Effector CD8-positive, alpha-beta T cell (primary cell): ENCODE measurements around the gene ID3.
"Not testable (repeated sequence)": the region's sequence is repeated elsewhere in the genome, so short reads cannot be mapped to it uniquely, and the experiment has no call there.

Source experiments
- DNase-seq: peaks from one replicate; lab custom pipeline; 2025; lab: John Stamatoyannopoulos, UW

The ID3 gene

DNA sequence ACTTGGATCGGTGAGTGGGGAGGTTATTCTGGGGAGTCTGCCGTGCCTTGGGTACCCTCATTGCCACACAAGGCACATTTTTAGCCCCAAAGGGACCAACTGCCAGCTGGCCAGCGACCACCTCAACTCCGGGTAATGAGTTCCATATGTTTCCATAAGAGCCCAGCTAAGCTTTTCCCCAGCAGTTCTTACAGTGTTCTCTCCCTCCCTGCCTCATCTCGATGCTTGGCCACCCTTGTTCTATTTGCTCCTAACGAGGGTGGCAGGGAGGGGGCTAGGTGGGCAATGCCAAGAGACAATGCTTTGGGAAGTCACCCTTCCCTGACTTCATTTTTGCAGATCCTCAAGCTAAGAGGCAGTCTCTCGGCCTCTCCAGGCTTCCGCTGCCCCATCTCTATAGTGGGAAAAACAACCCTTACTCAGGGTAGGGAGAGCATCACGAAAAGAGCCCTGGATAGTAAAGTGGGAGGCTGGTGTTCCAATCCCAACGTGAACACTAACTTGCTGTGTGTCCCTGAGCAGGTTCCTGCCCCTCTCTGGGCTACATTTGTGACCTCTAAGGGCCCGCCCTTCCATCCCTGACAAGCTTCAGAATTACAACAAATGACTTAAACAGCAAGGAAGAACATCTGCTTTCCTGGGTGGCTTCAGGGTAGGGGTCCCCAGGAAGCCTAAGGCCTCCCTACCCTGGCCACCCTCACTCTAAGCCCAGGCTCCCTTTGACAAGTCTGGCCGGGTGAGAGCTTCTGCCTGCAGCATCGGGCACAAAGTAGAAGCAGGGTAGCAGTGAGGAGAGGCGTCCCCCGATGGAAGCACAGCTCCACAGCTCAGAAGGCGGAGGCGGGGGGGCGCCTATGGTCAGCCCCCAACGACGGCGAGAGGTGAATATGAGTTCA, 5.8 kb downstream of the ID3 start:
- no peak for DNase-seq

DNA sequence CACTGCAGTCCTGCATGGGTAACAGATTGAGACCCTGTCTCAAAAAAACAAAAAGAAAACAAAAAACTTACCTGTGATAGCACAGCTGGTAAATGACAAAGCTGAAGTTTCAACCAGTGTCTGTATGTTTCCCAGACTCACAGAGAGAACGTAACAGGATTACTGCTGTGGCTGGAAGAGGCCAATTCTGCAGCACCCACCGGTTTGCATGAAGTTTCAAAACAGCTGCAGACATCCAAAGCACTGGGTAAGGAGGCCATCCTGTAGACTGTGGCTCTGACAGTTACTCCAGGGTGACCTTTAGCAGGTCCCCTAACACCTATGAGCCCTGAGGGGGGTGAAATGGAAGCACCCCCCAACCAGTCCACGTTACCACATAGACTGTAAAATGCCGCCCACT, 7.5 kb downstream of the ID3 start:
- no peak for DNase-seq

DNA sequence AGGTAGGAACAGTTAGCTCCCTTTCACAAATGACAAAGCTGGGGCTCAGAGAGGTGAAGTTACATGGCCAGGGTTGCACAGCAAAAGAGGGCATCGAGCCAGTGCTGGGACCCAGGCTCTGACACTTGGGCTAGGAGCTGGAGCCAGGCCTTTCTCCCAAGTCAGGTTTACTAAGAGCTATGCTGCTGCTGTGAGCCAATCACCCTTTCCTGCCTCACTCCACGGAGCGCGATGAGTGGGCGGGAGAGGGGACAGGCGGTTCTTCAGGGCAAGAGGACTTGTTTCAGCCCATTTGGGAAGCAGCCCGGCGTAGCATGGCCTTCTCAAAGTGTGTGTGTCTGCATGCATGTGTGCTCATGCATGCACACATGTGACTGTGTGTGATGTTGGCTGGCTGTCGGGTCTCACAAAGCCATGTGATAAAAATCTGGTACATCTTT, 10.6 kb downstream of the ID3 start:
- no peak for DNase-seq

DNA sequence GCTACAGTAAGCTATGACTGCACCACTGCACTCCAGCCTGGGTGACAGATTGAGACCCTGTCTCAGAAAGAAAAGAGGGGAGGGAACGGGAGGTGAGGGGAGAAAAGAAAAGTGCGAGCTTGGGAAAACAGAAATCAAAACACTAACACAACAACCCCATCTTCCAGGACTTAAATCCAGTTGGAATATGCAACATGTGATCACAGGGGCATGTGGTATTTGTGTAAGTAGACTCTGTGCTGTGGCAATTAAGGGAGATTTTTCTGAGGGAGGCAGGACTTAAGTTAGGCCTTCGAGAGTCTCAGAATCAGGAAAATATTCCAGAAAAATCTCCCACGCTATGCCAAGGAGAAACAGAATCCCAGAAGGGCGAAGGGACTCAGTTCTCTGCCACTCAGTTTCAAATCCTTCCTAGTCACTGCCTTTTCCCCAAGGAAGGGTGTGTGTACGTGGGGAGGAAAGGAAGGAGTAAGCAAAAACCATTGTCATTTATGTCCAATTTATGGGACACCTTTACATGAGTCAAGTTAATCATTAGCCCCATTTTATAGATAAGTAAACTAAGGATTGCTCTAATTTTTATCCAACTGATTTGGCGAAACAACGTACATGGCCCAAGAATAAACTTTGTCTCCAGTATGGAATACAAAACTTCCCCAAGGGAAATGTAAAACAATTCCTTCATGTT, 12.3 kb downstream of the ID3 start:
- no peak for DNase-seq

DNA sequence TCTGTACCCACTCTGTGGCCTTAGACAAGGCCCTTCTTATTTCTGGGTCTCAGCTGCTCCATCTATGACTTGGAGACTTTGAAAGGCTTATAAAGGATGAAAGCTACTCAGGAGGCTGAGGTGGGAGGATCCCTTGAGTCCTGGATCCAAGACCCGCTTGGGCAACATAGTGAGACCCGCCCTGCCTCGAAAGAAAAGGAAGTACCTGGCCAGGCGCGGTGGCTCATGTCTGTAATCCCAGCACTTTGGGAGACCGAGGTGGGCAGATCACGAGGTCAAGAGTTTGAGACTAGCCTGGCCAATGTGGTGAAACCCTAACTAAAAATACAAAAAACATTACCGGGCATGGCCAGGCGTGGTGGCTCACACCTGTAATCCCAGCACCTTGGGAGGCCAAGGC, 13.4 kb downstream of the ID3 start:
- DNase-seq, result no peak

DNA sequence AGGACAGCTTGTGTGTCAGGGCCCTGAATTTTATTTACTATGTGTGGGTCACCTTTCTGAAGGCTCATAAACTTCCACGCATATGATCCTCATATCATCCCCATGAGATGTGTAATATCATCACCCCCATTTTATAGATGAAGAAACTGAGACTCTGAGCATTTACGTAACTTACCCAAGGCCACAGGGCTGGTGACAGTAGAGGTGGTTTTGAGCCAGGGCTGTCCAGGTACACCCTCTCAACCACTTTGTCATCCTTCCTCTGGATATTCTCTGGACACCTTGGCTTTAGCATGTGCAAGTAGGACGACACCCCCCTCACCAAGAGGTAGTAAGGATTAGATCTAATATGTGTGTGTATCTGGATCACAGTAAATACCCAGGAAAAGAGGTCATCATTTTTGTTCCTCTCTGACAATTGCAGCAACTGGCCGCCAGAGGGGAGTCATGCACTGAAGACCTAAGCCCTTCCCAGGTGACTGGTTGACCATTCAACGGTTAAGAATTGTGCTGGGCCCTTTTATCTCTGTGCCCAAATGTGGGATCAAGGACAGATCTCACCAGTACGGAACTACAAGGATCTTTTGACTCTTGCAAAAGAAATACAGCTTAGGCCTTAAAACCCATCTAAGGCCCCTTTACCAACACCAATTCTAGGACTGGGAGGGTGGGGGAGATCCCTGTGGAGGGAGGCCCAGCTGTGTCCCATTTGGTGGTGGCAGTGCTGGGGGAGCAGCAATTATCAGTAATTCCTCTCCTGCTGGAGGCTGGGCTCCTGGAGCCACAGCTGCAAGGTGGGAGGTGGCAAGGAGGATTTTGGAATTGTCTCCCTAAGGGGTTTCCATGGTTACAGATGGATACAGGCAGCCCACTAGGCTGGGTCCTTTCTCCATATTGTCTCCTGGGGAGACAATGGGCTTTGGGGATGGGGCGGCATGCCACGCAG, 14.6 kb downstream of the ID3 start:
- peak; percentile 61 for DNase-seq

DNA sequence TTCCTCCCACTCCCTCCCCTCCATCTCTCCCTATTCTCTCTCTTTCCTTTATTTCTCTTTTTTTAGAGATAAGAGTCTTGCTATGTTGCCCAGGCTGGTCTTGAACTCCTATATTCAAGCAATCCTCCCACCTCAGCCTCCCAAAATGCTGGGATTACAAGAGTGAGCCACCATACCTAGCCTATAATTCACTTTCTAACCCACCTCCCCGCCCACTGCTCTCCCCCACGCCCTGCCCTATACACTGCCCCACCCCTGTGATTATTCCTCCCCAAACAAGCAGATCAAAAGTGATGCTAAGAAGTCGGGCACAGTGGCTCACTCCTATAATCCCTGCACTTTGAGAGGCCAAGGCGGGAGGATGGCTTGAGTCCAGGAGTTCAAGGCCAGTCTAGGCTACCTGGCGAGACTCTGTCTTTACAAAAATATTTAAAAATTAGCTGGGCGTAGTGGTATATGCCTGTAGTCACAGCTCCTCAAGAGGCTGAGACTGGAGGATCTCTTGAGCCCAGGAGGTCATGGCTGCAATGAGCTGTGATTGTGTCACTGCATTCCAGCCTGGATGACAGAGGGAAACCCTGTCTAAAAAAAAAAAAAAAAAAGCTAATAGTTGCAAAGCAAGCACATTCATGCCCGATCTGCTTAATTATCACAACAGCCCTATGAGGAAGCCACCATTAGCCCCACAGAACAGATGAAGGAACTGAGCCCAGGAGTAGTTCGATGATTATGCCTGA, 15.4 kb downstream of the ID3 start:
- no peak for DNase-seq

DNA sequence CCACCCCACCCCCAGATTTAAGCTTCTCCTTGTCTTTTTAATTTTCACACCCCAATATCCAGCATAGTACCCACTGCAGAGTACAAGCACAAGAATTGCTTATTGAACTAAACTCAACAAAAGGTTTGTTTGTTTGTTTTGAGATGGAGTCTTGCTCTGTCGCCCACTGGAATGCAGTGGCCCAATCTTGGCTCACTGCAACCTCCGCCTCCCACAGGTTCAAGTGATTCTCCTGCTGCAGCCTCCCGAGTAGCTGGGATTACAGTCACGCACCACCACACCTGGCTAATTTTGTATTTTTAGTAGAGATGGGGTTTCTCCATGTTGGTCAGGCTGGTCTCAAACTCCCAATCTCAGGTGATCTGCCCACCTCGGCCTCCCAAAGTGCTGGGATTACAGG, 16.4 kb downstream of the ID3 start:
- not testable (repeated sequence) for DNase-seq

DNA sequence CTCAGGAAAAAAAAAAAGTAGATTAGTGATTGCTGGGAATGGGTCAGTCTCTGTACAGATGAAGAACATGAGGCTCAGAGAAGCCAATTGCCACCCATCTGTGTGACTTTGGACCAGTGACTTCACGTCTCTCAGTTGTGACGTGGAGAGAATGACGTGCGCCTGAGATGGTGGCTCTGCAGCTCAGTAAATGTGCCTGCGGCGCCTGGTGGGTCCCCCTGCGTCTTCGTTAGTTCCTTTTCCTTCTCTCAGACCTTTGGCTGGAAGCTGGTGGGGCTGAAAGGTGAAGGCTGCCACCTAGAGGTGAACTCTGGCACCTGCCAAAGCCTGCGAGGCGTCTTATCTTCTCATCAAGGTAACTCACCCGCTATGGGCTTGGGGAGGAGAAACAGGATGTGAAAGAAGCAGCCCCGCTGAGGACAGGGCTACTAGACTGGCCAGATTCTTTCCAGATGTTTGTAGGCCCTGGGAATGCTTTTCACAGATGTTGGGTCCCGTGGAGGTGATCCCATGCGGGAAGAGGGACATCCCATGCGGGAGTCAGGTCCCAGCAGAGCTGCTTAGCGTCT, 19.5 kb downstream of the ID3 start:
- peak; percentile 84 for DNase-seq

DNA sequence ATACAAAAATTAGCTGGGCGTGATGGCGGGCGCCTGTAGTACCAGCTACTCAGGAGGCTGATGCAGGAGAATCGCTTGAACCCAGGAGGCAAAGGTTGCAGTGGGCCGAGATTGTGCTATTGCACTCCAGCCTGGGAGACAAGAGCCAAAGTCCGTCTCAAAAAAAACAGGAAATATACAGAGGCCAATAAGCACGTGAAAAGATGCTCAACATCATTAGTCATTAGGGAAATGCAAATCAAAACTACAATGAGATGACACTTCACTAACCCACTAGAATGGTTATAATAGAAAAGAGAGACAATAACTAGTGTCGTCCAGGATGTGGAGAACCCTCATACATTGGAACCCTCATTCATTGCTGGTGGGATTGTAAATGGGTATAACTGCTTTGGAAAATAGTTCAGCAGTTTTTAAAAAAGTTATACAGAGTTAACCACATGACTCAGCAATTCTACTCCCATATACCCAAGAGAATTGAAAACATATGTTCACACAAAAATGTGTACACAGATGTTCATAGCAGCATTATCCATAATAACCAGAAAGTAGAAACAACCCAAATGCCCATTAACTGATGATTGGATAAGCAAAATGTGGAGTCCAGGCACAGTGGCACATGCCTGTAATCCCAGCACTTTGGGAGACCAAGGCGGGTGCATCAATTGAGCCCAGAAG, 21.9 kb downstream of the ID3 start:
- no peak for DNase-seq

DNA sequence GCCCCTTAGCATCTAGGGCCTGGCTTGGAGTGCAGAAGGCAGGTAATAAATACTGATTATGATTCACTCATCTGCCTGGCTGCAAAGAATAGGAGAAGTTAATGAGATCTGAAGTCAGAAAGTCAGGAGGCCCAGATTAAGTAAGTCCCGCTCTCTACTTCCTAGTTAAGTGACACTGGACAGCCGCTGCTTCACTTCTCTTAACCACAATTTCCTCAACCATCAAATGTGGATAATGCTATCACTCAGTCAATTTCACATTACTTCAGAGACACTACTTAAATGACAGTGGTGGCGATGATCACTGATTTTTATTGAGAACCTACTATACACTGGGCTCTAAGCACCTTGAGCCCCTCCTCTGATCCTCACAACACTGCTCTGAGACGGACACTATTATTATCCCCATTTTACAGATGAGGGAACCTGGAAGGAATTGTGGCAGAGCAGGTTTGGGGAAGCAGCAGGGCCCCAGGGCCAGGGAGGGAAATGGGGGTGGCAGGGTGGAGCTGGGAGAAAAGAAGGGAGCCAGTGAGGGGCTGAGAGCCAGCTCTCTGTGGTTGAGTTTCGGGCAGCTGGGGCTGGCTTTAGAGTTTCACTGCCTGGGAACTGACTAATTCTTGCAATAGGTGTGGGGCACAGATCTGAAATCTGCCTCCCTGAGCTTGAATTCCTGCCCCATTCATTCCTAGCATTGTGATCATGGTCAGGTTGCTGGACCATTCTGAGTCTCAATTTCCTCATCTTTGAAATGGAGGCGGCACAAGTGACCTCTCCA, 25.9 kb downstream of the ID3 start:
- DNase-seq, result no peak

DNA sequence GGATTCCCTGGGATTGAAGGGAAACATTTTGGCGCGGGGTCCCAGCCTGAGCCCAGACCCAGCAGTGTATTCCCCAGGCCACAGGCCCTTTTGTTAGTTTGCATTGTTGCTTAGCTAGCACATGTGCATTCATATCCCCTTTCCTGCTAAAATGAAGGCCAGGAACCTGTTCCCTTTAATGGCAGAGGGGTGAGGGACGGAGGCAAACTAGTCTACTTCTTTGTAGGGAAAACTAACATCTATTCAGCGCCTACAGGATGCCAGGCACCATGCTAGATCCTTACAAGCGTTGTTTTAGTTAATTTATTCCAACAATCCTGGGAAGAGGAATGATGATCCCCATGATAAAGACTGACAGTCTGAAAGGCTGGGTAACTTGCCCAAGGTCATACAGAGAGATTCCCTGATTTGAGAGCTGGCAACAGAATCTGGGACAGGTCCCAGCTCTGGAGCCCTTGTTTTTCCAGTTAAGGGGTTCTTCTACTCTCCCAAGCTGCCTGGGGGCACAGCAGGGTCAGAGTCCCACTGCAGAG, 27.7 kb downstream of the ID3 start:
- DNase-seq, result no peak

DNA sequence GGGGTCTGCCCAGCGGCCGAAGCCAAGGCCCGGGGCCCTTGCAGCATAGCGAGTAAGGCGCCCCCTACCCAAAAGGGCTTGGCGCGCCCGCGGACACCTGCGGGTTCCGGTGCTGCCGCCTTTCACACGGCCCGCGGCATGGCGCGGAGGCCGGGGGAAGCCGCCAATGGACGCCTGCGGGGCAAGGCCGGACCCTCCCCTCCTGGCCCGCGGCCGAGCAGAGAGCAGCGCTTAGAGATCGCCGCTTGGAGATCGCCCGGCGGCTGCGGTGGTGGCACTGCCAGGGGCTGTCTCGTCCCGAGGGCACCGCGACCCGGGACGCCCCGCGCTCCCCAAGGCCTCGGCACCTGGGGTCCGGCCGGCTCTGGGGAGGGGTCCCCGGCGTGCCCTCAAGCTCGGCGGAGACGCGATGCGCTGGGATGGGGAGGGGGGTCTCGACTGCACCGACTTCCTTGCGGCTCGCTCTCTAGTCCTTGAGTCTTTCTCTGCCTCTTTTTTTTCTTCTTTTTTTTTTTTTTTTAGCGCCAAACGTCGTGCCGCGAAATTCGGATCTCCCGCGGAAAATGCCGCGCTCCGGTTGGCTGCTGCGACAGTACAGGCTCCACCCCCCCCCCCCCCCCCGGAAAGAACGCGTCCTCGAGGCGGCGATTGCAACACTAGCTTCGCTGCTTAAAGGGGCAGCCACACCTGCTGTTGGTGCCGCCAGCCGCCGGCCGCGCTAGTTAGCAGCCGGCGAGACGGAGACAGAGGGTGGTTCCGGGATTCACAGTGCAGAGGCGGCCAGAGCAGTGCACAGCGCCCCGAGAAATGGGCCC, 28.3 kb downstream of the ID3 start, which contains the start of gene E2F2:
Gene E2F2 (minus strand): TSS at position 487 of the 815 bp plus-strand sequence. CDS start 440 bp downstream, at position 47.
- DNase-seq, result peak; percentile 82

DNA sequence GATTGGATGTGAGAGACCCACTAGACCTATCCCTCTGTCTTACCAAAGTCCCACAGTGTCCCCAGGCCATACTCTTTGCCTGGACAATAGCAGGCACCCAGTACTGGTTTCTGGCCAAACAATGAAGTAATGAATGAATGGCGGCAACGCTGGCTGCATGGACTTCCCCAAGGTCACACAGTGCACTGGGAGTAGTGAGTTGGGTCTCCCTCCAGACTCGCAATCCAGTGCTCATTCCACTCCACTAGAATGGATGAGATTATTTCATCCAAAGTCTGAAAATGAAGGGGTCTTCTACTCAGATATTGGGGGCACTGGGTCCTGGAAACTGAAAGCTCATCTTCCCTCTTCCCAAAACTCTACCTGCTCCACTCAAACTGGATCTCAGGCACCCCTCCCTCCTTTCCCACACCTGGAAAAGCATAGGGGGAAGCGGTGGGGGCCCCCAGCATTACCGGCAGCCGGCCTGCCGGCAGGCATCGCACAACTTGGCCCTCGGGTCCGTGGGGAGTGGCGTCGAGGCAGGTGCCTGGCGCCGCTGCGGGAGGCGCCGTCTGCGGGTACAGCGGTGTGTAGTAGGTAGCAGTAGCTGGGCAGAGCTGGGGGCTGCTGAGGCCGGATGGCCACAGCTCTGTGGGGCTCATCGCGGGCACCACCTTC, 29.1 kb downstream of the ID3 start:
- DNase-seq, result no peak

DNA sequence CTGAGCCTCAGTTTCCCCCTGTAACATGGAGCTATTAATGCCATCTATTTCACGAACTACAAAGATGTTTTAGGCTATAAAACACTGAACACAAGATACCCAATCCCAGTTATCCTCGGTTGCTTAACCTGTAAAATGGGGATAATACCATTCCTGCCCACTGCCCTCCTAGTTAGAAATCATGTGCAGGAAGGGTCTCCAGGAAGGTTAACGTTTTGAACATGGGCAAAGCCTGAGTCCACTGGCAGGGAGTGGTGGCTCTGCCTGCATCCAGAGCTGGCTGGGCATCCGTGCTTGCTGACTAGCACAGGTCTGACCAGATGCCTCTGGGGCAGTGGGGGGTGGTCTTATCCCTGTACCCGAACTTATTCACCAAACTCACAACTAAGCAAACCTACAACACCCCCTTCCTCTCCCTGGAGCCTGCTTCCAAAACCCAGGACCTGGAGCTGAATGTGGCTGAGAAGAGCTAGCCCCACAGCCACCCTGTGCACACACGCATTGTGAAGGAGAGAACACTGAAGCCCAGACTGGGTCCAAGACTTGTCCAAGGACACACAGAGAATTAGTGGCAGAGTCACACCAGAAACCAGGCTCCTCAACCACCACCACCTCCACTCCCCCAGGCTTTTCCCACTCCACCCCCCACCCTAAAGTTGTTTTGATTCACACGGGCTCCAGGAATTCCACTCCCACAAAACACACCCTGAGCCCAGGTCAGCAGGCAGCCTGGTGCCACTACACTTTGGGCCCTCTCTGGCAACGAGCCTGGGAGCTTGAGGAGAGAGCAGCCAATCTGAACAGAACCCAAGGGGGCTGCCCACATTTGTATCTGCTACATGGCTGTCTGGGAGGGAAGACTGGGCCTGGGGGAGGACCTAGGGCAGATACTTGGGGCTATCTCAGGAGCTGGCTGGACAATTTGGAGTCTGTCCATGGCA, 29.9 kb downstream of the ID3 start:
- no peak for DNase-seq

DNA sequence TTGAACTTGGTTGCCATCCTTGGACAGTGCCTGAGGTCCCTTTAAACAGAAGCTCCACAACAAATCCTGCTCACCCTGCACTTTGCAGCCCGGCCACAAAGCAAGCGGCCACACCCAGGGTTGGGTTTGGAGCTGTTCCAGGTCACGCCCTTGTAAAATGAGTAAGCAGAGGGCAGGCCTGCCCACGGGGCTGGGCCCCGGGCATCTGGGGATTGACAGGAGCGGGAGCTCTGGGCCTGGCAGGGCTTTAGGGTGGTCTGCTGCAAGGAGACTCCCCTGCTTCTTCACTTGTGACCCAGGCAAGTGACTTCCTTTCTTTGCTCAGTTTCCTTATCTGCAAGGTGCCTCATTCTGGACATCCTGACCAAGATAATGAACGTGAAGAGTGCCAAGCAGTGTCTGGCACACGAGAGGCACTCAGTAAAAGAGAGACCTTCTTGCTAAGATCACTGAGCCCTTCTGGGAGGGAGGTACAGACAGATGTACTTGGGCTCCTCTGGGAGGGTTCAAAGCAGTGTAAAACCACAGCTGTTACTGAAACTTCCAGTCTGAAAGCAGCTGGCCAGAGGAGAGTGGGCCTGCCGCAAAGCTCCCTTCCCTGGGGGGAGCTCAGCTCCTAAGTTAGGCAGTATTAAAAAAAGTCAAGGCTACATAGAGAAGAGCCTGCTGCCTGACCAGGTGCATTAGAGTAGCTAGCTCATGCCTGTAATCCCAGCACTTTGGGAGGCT, 30.9 kb downstream of the ID3 start:
- DNase-seq, result peak; percentile 42
